ENCODE data around the gene PRR3. TPM values are rescaled to one million over a fixed set of nuclear protein-coding genes. Genes with fewer than 3 reads are reported as not detected.

The PRR3 gene
- total and polyA plus RNA-seq, 2 of the 13 experiments (the other 11 are each of a cell fraction or from before 2014, with no cell fraction given) = 14.6 to 21.2 TPM

DNA sequence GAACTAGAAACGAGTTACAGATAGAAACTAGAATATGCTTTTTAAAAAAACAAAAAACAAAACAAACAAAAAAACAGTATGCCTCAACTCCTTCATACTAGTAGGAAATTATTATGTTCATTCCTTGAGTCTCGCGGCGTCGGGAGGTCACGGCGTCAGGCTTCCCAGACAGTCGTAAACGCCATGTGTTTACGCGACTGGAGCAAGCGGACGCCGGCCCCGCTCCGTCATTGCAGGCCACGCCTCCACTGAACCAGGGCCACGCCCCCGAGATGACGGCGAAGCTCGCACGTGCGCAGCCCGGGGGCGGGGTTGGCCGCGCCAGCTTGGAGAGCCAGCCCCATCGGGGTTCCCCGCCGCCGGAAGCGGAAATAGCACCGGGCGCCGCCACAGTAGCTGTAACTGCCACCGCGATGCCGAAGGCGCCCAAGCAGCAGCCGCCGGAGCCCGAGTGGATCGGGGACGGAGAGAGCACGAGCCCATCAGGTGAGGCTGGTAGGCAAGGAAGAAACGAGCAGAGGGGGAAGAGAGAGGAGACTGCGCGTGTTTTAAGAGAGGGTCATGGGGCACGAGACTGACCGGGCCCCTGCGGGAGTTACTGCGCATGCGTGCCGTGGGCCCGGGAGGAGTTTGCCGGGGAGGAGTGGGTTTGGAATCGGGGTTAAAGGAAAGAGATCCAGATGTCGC, 14.1 kb downstream of the PRR3 start, which contains the start of gene ABCF1 (continued):
- TF ChIP-seq, protein P1, sequence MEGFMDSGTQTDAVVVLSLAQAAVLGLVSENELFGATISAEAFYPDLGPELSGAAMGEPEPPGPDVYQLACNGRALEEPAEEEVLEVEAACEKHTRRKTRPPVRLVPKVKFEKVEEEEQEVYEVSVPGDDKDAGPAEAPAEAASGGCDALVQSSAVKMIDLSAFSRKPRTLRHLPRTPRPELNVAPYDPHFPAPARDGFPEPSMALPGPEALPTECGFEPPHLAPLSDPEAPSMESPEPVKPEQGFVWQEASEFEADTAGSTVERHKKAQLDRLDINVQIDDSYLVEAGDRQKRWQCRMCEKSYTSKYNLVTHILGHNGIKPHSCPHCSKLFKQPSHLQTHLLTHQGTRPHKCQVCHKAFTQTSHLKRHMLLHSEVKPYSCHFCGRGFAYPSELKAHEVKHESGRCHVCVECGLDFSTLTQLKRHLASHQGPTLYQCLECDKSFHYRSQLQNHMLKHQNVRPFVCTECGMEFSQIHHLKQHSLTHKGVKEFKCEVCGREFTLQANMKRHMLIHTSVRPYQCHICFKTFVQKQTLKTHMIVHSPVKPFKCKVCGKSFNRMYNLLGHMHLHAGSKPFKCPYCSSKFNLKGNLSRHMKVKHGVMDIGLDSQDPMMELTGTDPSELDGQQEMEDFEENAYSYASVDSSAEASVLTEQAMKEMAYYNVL (CRISPR knock-in tag; IDR thresholded peaks at IDR 0.05; ENCODE audit: borderline replicate concordance) = peak; percentile 31; the same call in 1 of the 2 replicates
- TF ChIP-seq ZNF263 (CRISPR knock-in tag; IDR thresholded peaks at IDR 0.05) (peak; percentile 86), ZNF44 (CRISPR knock-in tag; IDR thresholded peaks at IDR 0.05) (no peak; the same call in none of the 2 replicates), TAF15 (IDR thresholded peaks at IDR 0.05; ENCODE audit: low read depth, low read length, poor library complexity, severe bottlenecking) (no peak), ZNF329 (CRISPR knock-in tag; IDR thresholded peaks at IDR 0.05; ENCODE audit: low read depth) (peak; percentile 83; the same call in 1 of the 2 replicates), SALL1 (CRISPR knock-in tag; IDR thresholded peaks at IDR 0.05) (peak; percentile 95), ZNF337 (CRISPR knock-in tag; IDR thresholded peaks at IDR 0.05; ENCODE audit: borderline replicate concordance, low read depth) (peak; percentile 99), ZNF501 (CRISPR knock-in tag; IDR thresholded peaks at IDR 0.05) (peak; percentile 98), RXRA (CRISPR knock-in tag; IDR thresholded peaks at IDR 0.05) (peak; percentile 89), ZEB1 (IDR thresholded peaks at IDR 0.05; ENCODE audit: insufficient replicate concordance, low read depth) (peak; percentile 20), HIVEP1 (CRISPR knock-in tag; IDR thresholded peaks at IDR 0.05) (peak; percentile 100), SP4 (CRISPR knock-in tag; IDR thresholded peaks at IDR 0.05) (peak; percentile 96), ZNF333 (CRISPR knock-in tag; IDR thresholded peaks at IDR 0.05; ENCODE audit: borderline replicate concordance) (no peak; the same call in 1 of the 2 replicates), SIN3B (IDR thresholded peaks at IDR 0.05; ENCODE audit: low read length) (peak; percentile 76), CBX1 (IDR thresholded peaks at IDR 0.05; ENCODE audit: low read depth) (peak; percentile 42), MXI1 (IDR thresholded peaks at IDR 0.05; ENCODE audit: borderline replicate concordance, low read depth, low read length) (peak; percentile 99), HOXA5 (CRISPR knock-in tag; IDR thresholded peaks at IDR 0.05) (peak; percentile 97), ARID2 (CRISPR knock-in tag; IDR thresholded peaks at IDR 0.05; ENCODE audit: borderline replicate concordance) (peak; percentile 50; the same call in 1 of the 2 replicates), SMARCC2 (IDR thresholded peaks at IDR 0.05) (no peak), ZNF160 (CRISPR knock-in tag; IDR thresholded peaks at IDR 0.05) (no peak; the same call in none of the 2 replicates), NR1H2 (CRISPR knock-in tag; IDR thresholded peaks at IDR 0.05; ENCODE audit: borderline replicate concordance, low read depth) (no peak), ZZZ3 (CRISPR knock-in tag; IDR thresholded peaks at IDR 0.05; ENCODE audit: borderline replicate concordance) (peak; percentile 89; the same call in 1 of the 2 replicates), SRSF1 (optimal IDR thresholded peaks at IDR 0.05; ENCODE audit: low read depth, low read length) (peak; percentile 90), KAT8 (CRISPR knock-in tag; IDR thresholded peaks at IDR 0.05) (peak; percentile 99), ZNF737 (CRISPR knock-in tag; IDR thresholded peaks at IDR 0.05; ENCODE audit: borderline replicate concordance) (0 out of 2 replicates have a peak, but pooled peaks have one; percentile 78)
- TF ChIP-seq, protein P2, sequence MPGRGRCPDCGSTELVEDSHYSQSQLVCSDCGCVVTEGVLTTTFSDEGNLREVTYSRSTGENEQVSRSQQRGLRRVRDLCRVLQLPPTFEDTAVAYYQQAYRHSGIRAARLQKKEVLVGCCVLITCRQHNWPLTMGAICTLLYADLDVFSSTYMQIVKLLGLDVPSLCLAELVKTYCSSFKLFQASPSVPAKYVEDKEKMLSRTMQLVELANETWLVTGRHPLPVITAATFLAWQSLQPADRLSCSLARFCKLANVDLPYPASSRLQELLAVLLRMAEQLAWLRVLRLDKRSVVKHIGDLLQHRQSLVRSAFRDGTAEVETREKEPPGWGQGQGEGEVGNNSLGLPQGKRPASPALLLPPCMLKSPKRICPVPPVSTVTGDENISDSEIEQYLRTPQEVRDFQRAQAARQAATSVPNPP (CRISPR knock-in tag; IDR thresholded peaks at IDR 0.05) = no peak
- TF ChIP-seq, protein P3, sequence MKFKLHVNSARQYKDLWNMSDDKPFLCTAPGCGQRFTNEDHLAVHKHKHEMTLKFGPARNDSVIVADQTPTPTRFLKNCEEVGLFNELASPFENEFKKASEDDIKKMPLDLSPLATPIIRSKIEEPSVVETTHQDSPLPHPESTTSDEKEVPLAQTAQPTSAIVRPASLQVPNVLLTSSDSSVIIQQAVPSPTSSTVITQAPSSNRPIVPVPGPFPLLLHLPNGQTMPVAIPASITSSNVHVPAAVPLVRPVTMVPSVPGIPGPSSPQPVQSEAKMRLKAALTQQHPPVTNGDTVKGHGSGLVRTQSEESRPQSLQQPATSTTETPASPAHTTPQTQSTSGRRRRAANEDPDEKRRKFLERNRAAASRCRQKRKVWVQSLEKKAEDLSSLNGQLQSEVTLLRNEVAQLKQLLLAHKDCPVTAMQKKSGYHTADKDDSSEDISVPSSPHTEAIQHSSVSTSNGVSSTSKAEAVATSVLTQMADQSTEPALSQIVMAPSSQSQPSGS (CRISPR knock-in tag; IDR thresholded peaks at IDR 0.05) = peak; percentile 79; the same call in 1 of the 2 replicates
